HG03521 (cell line): ENCODE results near the gene PDLIM1.

ENCODE experiments used
- ATAC-seq: cut with Tn5 transposase; IDR thresholded peaks from one replicate; pipeline ENCODE4 v1.9.1; 2021; ENCODE audit warnings: mild to moderate bottlenecking, moderate library complexity; ENCODE audit not compliant: unreplicated experiment

PDLIM1 gene

DNA sequence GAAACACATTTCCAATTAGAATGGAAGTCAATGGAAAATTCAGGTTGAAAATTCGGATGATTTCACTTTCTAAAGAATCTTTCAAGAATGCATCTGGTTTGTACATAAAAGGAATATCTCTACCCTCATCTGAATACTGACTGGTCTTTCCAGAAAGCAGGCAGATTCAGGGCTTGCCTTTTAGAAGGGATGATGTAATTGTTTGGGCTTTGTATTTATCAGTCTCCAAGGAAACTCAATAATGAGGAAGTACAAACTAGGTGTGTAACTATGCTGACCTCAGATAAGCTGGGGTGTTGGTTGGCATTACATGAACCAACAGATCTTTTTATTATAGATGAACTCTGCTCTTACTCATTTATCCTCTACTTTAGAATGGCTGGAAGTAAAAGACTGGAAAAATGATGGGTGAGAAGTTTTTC is 24.1 kb downstream of the PDLIM1 start:
- ATAC-seq, result peak; percentile 87

DNA sequence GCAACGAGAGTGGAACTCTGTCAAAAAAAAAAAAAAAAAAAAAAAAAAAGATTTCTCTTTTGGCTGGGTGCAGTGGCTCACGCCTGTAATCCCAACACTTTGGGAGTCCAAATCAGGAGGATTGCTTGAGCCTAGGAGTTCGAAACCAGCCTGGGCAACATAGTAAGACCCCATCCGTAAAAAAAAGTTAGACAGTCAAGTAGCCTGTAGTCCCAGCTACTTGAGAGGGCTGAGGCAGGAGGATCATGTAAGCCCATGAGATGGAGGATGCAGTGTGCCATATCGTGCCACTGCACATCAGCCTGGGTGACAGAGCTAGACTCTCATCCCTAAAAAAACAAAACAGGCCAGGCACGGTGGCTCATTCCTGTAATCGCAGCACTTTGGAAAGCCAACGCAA is 25.2 kb downstream of the PDLIM1 start:
- no peak for ATAC-seq

DNA sequence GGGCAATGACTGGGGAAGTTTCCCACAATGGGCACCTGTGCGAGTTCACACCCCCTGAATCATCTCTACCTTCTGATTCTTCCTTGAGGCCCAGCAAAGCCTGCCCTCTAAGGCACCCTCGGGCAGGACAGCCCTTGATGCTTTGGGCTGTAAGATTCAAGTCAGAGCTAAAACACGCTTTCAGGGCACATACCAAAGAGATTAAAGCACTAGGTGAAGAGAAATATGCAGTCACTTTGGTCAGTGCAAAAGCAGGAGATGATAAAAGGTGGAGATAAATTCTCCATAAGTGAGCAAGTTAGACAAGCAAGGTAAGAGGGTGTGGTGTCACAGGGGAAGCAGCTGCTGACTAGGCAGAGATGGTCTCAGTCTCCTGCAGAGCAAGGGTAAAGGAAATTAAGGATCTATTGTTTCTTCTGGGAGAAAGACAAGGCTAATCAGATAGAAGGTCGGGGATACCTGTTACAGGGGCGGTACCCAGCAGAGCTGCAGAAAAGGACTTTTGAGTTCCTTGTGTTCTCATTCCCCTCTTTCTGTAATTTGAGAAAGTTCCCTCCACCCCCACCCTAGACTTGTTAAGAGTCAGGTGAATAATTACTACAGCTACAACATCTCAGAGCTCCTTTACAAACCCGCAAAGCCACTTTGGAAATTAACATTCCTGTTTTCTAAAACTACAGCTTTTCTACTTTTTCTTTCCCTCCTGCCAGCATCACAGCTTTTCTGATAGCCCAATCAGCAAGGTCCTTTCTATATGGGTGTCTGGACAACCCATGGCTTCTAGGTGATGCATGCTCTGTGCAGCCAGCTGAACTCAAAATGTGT is 26.4 kb downstream of the PDLIM1 start:
- ATAC-seq, result no peak

DNA sequence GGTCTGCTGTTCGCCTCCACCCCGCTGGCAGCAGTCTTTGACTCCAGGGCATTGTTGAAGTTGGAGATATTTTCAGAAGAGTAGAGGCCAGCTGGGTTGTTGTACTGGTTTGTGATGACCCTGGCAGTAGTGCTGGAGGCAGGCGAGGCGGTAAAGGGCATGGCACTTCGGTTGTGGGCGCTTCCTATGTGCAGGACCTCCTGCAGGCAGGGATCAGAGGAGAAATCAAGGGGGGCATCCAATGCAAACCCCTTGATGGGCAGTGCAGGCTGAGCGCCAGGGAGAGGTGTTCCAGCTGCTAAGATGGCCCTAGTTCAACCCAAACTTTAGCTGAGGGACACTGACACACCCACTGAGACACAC is 27.0 kb downstream of the PDLIM1 start:
- ATAC-seq, result no peak

DNA sequence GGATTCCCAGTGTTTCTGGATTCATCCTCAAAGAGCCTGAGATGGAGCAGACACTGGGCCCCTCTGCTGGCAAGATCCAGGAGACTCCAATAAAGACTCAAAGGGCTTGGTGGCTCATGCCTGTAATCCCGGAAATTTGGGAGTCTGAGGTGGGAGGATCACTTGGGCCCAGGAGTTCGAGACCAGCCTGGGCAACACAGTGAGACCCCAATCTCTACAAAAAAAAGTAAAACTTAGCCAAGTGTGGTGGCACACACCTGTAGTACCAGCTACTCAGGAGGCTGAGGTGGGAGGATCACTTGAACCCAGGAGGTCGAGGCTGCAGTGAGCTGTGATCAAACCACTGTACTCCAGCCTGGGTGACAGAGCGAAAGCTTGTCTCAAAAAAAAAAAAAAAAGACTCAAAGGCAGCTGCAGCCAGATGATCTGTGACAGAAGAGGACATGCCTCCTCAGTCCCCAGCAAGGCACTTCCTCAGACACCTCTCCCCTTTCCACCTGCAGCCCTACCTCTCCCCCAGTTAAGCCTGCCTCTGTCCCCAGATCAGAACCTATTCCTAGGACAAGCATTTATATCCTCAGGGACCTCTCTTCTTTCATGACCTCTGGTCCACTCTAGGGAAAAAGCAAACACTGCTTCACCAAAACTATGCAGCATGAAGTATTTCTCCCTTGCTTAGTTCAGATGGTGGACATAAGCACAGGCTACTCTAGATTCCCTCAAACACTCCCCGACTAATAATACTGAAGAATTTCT is 27.9 kb downstream of the PDLIM1 start:
- no peak for ATAC-seq

DNA sequence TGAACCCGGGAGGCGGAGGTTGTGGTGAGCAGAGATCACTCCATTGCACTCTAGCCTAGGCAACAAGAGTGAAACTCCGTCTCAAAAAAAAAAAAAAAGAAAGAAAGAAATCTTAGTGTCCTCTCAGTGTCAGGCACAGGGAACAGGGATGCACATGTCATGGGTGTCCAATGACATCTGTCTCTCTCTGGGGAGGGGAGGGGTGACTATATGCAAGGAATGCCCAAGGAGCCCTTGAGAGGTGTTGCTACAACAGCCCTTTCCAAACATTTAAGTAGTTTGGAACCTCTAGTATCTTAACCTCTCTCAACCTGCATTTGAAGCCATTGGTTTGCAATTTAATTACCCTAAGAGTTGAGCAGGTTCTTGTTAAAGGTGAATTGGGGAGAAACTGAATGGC is 28.9 kb downstream of the PDLIM1 start:
- no peak for ATAC-seq

DNA sequence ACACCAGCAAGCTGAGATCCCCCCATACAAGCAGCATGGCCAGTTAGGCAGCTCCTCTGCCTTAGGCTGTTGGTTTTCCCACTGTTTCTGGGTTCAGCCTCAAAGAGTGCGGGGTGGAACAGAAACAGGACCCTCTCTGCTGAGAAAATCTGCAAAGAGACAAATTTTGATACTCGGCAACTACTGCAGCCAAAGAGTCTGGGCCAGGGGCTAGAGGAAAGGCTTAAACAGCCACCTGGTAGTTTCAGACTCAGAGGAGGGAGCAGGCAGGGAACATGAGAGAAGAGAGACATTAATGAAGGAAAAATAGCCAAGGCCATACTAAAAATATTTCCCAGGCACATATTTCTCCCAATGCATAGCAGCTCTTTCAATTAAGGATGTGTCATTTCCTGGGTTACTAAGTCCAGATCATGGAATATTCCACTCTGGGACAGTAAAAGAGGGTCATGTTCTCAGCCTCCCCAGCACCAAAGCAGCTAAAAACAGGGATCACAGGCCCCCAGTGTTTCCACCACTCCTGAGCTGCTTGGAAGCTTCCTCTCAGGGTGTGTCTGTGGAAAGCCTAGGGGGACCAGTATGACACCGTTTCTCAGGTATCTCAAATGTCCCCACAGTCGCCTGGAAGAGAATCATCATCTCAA is 29.8 kb downstream of the PDLIM1 start:
- ATAC-seq, result no peak

DNA sequence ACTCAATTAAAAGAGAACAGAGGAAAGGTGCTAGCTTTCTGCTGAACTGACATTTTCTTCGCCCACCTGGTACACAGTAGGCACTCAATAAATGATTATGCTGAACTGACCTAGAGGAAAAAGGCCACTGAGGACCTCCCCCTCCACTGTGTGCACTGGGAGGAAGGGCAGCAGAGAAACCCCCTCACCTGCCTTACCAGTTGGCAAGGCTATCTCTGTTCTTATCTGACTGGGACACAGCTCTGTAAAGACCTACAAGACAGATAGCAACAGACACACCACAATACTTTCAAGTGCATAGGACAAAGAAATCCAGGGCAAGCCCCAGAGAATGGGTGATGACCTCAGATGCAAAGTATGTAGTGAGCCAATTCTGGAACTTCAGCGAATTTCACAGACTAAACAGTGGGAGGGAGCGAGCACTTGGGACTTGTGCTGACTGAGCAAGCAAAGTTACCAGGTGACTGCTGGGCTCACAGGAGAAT is 30.4 kb downstream of the PDLIM1 start:
- ATAC-seq, result no peak

DNA sequence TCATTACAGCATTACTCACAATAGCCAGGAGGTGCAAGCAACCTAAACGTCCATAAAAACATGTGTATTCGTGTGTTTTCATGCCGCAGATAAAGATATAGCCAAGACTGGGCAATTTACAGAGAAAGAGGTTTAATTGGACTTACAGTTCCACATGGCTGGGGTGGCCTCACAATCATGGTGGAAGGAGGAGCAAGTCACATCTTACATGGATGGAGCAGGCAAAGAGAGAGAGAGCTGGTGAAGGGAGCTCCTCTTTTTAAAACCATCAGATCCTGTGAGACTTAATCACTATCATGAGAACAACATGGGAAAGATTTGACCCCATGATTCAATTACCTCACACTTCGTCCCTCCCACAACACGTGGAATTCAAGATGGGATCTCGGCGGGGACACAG is 33.0 kb downstream of the PDLIM1 start:
- no peak for ATAC-seq

DNA sequence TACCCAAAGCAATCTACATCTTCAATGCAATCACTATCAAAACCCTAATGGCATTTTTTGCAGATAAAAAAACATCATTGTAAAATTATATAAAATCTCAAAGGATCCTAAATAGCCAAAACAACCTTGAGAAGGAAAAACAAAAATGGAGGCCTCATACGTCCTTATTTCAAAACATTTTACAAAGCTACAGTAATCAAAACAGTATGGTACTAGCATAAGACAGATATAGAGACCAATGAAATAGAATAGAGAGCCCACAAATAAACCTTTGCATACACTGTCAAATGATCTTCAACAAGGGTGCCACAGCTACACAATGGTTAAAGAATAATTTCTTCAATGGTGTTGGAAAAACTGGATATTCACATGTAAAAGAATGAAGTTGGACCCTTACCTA is 34.5 kb downstream of the PDLIM1 start:
- ATAC-seq, result no peak

DNA sequence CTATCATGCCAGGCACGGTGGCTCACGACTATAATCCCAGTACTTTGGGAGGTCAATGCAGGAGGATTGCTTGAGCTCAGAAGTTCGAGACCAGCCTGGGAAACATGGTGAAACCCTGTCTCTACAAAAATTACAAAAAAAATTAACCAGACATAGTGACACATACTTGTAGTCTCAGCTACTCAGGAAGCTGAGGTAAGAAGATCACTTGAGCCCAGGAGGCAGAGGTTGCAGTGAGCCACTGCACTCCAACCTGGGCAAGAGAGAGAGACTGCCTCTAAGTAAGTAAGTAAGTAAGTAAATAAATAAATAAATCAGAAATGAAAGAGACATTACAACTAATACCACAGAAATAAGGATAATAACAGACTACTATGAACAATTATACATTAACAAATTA is 36.2 kb downstream of the PDLIM1 start:
- ATAC-seq, result no peak

DNA sequence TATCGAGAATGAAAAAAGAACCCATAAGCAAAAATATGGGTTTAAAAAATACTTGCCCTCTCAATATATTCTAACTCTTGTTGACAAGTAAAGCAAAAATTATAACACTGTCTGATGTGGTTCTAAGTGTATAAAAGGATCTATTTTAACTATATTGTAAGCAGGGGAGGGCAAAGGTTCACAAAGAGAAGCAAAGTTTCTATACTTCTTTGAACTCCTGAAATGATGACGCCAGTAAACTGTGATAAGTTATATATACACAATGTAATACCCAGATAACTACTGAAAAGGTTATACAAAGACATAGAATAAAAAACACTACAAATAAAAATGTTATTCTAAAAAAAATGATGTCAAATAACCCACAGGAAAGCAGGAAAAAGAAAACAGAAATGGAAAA is 37.1 kb downstream of the PDLIM1 start:
- ATAC-seq, result no peak

DNA sequence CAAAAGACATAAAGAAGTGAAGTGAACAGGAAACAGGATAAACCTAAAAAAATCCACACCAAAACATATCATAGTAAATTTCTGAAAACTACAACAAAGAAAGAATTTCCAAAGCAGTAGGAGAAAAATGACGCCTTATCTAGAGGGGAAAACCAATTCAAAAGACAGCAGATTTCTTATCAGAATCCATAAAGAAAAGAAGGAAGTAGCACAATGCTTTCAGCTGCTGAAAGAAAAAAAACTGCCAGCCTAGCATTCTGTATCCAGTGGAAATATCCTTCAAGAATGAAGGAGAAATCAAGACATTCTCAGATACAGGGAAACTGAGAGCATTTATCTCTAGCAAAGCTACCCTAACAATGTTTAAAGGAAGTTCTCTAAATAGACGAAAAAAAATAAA is 37.8 kb downstream of the PDLIM1 start:
- no peak for ATAC-seq

DNA sequence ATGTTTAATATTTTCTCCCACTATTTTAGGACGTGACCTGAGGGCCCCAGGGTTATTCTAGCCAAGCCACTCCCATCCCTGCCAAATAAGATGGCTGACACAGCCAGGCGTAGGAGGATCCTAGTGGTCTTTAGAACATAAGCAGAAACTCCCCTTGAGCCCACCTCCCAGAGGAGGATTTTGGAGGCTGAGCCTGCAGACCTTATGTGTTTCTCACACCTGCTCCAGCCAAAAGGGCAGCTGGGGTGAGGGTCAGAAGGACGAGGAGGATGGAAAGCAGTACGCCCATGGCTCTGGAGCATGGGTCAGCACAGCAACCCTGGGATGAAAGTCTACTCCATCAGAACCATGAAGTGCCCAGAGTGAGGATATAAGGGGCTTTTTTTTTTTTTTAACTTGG is 39.9 kb downstream of the PDLIM1 start:
- no peak for ATAC-seq

DNA sequence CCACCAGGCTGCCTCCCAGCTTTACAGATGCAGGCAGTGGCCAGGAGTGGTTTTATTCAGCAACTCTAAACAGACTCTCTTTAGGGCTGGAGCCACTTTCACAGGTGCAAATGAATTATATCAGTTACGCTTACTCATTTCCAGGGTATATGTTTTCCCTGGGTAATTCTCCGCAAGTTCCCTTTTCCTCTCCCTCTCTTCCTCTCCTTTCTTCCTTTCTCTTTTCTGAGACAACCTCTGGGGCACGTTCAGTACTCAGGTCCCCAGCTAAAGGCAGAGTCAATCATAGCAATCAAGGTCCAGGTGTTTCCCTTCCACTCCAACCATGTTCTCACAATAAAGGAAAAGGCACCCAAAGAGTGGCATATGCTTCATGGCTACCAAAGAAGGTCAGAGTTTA is 41.3 kb downstream of the PDLIM1 start:
- ATAC-seq, result no peak

DNA sequence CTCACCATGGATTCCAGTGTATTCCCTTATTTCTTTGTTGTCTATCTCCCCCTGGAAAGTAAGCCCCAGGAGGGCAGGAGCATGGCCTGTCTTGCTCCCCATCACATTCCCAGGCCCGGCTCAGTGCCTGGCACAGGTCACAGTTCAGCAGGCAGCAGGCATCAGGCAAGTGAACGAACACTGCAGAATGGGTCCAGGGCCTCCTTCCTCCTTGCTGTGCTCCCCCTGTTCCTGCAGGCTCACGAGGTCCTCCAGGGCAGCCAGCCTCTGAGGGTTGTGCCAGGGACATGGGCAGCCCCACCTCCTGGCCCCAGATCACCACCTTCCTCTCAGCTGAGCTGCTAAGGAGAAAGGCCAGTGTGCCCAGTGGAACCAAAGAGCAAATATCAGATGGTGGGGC is 41.8 kb downstream of the PDLIM1 start:
- ATAC-seq, result no peak

DNA sequence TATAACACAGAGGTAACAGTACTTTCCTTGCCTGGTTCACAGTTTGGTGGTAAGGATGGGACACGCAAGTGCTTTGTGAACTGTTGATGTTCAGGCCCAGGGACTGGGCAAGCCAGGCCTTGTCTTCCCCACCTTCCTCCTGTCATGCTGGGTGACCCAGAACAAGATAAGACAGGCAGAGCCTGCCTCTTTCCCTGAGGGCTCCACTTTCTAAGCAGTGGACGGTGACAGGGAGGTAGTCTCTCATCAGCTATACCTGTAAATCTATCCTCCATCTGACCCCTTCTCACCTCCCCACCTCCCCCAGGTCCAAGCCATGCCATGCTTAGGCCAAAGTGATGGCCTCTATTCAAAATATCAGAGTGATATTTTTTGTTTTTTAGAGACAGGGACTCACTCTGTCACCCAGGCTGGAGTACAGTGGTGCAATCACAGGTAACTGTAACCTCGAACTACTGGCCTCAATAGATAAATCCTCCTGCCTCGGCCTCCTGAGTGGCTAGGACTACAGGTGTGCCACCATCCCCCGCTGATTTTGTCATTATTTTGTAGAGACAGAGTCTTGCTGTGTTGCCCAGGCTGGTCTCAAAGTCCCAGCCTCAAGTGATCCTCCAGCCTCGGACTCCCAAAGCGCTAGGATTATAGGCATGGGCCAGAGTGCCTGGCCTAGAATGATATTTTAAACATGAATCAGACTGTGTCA is 42.8 kb downstream of the PDLIM1 start:
- ATAC-seq, result no peak

DNA sequence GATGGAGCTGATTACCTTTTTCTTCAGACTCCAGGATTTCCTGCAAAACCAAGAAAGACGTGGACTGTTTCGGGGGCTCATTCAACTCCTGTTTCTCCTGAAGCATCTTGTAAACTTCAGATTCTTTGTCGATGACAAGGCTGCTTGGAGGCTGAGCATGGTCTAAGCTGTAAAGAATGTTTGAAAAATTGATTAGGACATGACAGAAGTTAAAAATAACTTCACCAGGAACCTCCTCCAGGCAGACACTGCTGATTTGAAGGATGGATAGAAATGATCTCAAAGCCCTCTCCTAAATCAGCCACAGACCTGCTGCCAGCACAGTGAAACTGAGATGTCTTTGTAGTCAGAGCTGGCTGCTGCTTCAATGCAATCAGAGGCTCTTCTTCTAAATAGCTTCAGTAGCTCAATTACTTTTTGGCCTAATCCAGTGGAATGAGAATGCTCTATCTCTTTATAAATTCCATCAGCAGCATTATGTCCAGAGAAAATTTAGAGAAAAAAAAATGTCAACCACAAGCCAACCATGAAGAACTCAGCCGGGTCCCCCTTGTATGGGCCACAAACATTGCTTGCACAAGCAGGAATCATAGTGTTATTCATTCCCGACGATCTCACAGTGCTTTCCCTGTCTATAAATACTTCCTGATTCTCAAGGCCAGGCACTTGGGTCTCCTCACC is 43.5 kb downstream of the PDLIM1 start:
- no peak for ATAC-seq

DNA sequence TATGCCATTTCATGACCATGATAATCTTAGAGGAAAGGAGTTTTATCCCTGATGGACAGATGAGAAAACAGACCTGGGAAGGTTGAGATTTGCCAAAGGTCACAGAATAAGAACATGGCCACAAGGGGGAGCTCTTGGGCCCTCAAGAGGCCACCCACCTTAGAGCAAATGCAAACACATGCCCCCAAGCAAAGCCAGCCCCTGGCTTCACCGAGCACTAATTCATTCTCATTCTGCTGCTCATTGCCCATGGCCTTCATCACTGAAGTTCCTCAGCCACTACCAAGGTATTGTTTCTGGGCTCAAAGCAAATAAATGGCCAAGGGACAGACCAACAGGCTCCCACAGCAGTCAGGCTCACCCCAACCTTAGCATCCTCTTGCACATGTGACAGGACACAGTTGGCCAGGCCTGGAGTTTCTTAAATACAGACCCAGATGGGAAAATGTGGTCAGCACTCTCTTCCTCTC is 44.2 kb downstream of the PDLIM1 start:
- no peak for ATAC-seq

DNA sequence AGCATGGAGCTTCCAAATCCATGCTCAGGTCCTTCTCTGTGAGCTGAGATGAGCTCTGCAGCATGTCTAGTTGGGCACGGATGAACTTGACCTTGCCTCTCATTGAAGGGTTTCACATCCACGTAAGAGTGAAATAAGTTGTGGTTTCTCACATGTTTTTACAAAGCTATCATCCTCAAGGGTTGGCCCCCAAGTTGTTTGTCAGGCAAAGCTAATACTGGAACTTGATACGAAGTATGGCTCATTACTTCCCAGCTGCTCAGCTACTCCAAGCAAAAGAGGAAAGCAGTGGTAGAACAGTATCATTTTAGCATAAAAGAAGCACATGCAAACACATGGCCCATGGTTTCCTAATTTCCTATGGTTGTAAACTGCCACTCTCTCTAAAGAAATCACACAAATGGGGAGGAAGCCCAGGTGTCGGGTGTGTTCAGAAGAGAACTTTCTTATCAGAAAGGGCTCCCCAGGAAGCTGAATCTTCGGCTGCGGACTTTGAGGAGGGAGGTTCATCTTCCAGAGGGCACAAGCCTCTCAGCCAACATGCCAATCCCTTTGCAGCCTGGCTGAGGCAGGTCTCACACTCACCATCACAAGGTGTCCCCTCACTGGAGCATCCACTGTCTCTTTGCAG is 45.3 kb downstream of the PDLIM1 start:
- ATAC-seq, result peak; percentile 85
